GM12875 (cell line): Measurements from ENCODE around the gene GNG11.

Source experiments
- H3K4me3 ChIP-seq: one replicate; pipeline ENCODE4 v1.5.1; 2011; ENCODE audit warnings: low read depth, low read length, control low read depth
- TF ChIP-seq, protein P1 (sequence below): IDR thresholded peaks from 2 replicates; pipeline ENCODE4 v1.5.1; 2011; ENCODE audit warnings: low read depth, mild to moderate bottlenecking, control low read depth, inconsistent platforms, low read length, moderate library complexity, borderline replicate concordance; ENCODE audit not compliant: insufficient read depth

GNG11 gene

GRCh38 chr7:93943816-93944540 lies 22.4 kb downstream of the GNG11 start:
- TF ChIP-seq, protein P1, sequence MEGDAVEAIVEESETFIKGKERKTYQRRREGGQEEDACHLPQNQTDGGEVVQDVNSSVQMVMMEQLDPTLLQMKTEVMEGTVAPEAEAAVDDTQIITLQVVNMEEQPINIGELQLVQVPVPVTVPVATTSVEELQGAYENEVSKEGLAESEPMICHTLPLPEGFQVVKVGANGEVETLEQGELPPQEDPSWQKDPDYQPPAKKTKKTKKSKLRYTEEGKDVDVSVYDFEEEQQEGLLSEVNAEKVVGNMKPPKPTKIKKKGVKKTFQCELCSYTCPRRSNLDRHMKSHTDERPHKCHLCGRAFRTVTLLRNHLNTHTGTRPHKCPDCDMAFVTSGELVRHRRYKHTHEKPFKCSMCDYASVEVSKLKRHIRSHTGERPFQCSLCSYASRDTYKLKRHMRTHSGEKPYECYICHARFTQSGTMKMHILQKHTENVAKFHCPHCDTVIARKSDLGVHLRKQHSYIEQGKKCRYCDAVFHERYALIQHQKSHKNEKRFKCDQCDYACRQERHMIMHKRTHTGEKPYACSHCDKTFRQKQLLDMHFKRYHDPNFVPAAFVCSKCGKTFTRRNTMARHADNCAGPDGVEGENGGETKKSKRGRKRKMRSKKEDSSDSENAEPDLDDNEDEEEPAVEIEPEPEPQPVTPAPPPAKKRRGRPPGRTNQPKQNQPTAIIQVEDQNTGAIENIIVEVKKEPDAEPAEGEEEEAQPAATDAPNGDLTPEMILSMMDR: no peak

DNA sequence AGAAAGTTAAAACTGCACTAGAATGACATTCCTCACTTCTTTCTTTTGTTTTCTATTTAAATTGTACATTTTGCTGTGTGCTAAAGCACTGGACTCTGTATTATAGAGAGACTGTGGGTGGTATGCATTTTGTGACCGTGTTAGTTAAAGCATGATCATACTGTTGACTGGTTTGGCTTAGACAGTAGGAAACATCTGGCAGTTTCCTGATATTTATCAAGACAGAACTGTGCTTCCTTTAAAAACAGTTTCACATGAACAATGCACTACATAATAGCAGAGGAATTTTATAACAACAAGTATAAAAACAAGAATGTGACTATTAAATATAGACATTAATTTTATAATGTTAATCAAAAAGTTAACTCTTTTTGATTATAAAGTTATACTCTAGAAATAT lies 23.1 kb downstream of the GNG11 start:
- TF ChIP-seq, protein P1: no peak
- no peak overlapping the region for H3K4me3 ChIP-seq

More at GRCh38 chr7:93943816-93944540, 22.4 kb downstream of the GNG11 start:
- no peak overlapping the region for H3K4me3 ChIP-seq

DNA sequence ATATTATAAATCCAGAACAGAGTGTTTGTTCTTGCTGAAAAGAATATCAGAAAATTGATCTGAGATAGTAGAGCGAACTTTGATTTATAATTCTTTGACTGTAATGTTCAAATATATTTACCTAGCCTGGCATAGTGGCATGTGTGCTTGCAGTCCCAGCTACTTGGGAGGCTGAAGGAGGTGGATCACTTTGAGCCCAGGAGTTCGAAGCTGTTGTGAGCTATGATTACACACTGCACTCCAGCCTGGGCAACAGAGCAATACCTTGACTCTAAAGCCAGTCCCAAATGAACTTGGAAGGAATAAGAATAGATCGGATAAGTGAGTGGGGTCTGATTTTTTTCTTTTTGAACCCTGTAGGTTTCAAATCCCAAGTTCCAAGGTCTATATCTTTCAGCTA lies 23.5 kb downstream of the GNG11 start:
- TF ChIP-seq, protein P1: no peak
- no peak overlapping the region for H3K4me3 ChIP-seq

DNA sequence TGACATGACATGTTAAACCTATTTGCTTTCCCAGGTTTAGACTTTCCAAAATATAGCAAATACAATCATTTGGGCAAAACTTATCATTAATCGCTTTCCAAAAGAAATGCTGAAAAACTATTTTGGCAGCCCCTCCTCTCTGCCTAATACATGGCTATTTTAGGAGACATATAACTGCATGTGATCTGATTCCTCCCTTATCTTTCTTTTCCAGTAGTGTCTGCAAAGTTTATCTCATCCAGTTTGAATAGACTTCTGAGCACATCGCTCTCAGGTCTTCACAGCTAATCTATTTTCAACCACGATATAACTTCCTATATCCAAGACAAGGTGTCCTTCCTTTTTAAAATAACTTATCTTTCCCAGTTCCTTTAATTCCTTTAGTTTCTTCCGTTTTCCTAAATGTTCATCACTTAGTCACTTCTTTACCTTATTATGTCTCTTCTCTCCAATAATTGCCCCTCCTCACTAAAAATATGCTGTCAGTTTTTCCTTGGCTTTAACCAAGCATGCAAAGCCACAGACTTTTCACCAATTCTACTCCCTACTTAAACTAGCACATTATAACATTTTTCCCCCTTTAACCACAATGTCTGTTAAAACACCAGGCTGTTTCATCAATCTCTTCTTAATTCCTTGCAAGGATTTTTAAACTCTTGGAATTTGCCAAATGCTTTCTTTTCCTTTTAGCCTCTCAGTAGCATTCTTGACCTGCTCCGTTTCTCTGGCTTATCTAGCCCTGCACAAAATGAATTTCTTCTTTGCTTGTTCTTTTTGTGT lies 24.4 kb downstream of the GNG11 start:
- no peak overlapping the region for H3K4me3 ChIP-seq
- TF ChIP-seq, protein P1: no peak

DNA sequence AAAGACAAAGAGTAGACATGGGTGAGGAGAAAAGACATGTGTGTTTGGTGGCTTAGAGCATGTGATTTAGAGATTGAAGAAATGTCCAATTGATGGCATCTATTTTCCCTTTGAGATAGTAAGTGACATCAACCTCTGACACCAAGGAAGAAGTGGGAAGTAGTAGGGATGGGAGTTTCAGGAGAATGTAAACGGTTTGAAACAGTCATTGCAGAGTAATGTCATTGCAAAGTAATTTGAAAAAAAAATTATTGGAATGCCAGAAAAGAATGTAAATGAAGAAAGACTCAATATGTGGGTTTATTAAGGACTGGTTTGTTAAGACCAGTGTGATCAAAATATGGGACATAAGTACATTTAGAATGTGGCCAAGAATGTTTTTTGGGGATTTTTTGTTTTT lies 26.6 kb downstream of the GNG11 start:
- TF ChIP-seq, protein P1: no peak

GRCh38 chr7:93948873-93949272 lies 27.3 kb downstream of the GNG11 start:
- TF ChIP-seq, protein P1: no peak
- no peak overlapping the region for H3K4me3 ChIP-seq

More for the DNA sequence above, 26.6 kb downstream of the GNG11 start:
- no peak overlapping the region for H3K4me3 ChIP-seq
